Sigmoid colon (tissue), 7 donors: Measurements from ENCODE around the gene DDX20. TPM values are rescaled to one million over a fixed set of nuclear protein-coding genes. Genes with fewer than 3 reads are reported as not detected.

Experiments
- DNase-seq: peaks from one replicate; pipeline ENCODE4 v3.0.0-alpha.2; 2019
- H3K27ac ChIP-seq, 4 donors: fragments of 200-600 bp; sonication (generic); one replicate each; pipeline ENCODE4 v1.5.1; 2016 to 2019; ENCODE audit warnings: mild to moderate bottlenecking in 1 of 4
- H3K27me3 ChIP-seq, 3 donors: fragments of 200-600 bp; sonication (generic); one replicate each; pipeline ENCODE4 v1.5.1; 2019; ENCODE audit warnings: mild to moderate bottlenecking in 1 of 3
- H3K36me3 ChIP-seq, 4 donors: fragments of 200-600 bp; sonication (generic); one replicate each; pipeline ENCODE4 v1.5.1; 2016 to 2019
- H3K4me1 ChIP-seq, 4 donors: fragments of 200-600 bp; sonication (generic); one replicate each; pipeline ENCODE4 v1.5.1; 2017 to 2019
- H3K4me3 ChIP-seq, 4 donors: fragments of 200-600 bp; sonication (generic); one replicate each; pipeline ENCODE4 v1.5.1; 2017 to 2019; ENCODE audit warnings: mild to moderate bottlenecking in 2 of 4, moderate library complexity in 1 of 4
- H3K9me3 ChIP-seq, 4 donors: fragments of 200-600 bp in 3 of 4; sonication (generic) in 3 of 4; one replicate each; pipeline versions ENCODE4 v1.5.1 to v1.6.1; 2013 to 2019
- CTCF ChIP-seq, 4 experiments: fragments of 450-650 bp in 3 of 4; fragments of 200-600 bp in 1 of 4; IDR thresholded peaks; one replicate each; pipeline ENCODE4 v1.5.1; 2016 to 2019; ENCODE audit warnings: antibody characterized with exemption in 4 of 4, mild to moderate bottlenecking in 3 of 4, moderate library complexity in 2 of 4
- EP300 ChIP-seq, 4 donors: sonication (generic); formaldehyde crosslinking; IDR thresholded peaks; one replicate each; pipeline ENCODE4 v1.6.1; 2017; ENCODE audit warnings: antibody characterized with exemption in 4 of 4
- POLR2A ChIP-seq, 2 donors: fragments of 450-650 bp; IDR thresholded peaks; one replicate each; pipeline ENCODE4 v1.6.1; 2016; ENCODE audit warnings: antibody characterized with exemption in 2 of 2, mild to moderate bottlenecking in 2 of 2, moderate library complexity in 2 of 2
- POLR2AphosphoS5 ChIP-seq, 4 donors: sonication (generic); formaldehyde crosslinking; IDR thresholded peaks; one replicate each; pipeline ENCODE4 v1.6.1; 2017; ENCODE audit warnings: antibody characterized with exemption in 4 of 4
- WGBS, 2 donors: extraction: QIAGEN DNeasy Blood & Tissue Kit; methylation state at CpG; one replicate each; pipeline ENCODE4 v1.1.7; 2013; 5-methylcytosine and 5-hydroxymethylcytosine counted together
- intact Hi-C: fragments of 100-400 bp; cut with DNase I; formaldehyde crosslinking; loops from one replicate; pipeline ENCODE4 v1.15.1; 2023
- polyA plus RNA-seq, 3 donors: library from polyadenylated mRNA; stranded (reverse); fragments of 200-250 nt; gene quantifications; one replicate each; pipeline ENCODE4 v1.2.3, GENCODE V29; 2013
- total RNA-seq, 4 donors: library from RNA; depleted of rRNA; stranded (reverse); fragments of >200 nt; gene quantifications; one replicate each; pipeline ENCODE4 v1.1.0, GENCODE V29; 2016
- donor health status: healthy with polysubstance abuse.
- donor health status: Bipolar disorder and iron deficiency.
- donor health status: healthy.

DDX20 gene
- total and polyA plus RNA-seq, 7 donors: 2.3 to 30.9 (median 18.7) TPM

- Histone ChIP-seq H3K9me3 (no peaks in the 10 kb centered on the region), H3K36me3 (peaks cover 0 to 11% (median 0%) of the 10 kb centered on the region in 4 donors), H3K27ac (no peak overlapping the region), H3K4me1 (peaks cover 0 to 41% (median 28%) of the 10 kb centered on the region in 4 donors), H3K27me3 (no peaks in the 10 kb centered on the region), H3K4me3 (no peak overlapping the region)
- WGBS, 2 donors: 78 to 80% methylated on average over 6 of the region's 6 CpGs
- no peak for TF ChIP-seq EP300 (IDR thresholded peaks at IDR 0.05)
- no peak for TF ChIP-seq CTCF (IDR thresholded peaks at IDR 0.05)
- no peak for TF ChIP-seq POLR2AphosphoS5 (IDR thresholded peaks at IDR 0.05)
- no peak for TF ChIP-seq POLR2A (IDR thresholded peaks at IDR 0.05)
- no peak for DNase-seq
- intact Hi-C loops: no loop called here
Measured at GRCh38 chr1:111731956-111732355, 23.7 kb upstream of the DDX20 start.

GRCh38 chr1:111732718-111733117 is 23.0 kb upstream of the DDX20 start:
- intact Hi-C loops: no loop called here
- Histone ChIP-seq H3K27ac (peak overlapping the region in 2 of 4 donors; percentile 50 to 77), H3K27me3 (no peaks in the 10 kb centered on the region), H3K4me1 (peaks cover 0 to 48% (median 36%) of the 10 kb centered on the region in 4 donors), H3K4me3 (no peak overlapping the region), H3K36me3 (peaks cover 0 to 5% (median 0%) of the 10 kb centered on the region in 4 donors), H3K9me3 (no peaks in the 10 kb centered on the region)
- no peak for DNase-seq
- WGBS, 2 donors: 93 to 94% methylated on average over 7 of the region's 7 CpGs
- TF ChIP-seq POLR2A (IDR thresholded peaks at IDR 0.05) (no peak), CTCF (IDR thresholded peaks at IDR 0.05) (no peak), POLR2AphosphoS5 (IDR thresholded peaks at IDR 0.05) (no peak), EP300 (IDR thresholded peaks at IDR 0.05) (no peak)

GRCh38 chr1:111733183-111733991 is 22.3 kb upstream of the DDX20 start:
- intact Hi-C loops: no loop called here
- WGBS, 2 donors: 49 to 57% methylated on average over 9 of the region's 9 CpGs
- no peaks in the 10 kb centered on the region for H3K9me3 ChIP-seq
- peaks cover 0 to 55% (median 43%) of the 10 kb centered on the region in 4 donors for H3K4me1 ChIP-seq
- no peaks in the 10 kb centered on the region for H3K27me3 ChIP-seq
- H3K27ac ChIP-seq: peak overlapping the region in 3 of 4 donors; percentile 49 to 77 (median 50)
- H3K4me3 ChIP-seq: no peak overlapping the region
- DNase-seq: no peak
- TF ChIP-seq POLR2AphosphoS5 (IDR thresholded peaks at IDR 0.05) (peak in 2 of 4 donors; percentile 21 to 31), POLR2A (IDR thresholded peaks at IDR 0.05) (no peak), CTCF (IDR thresholded peaks at IDR 0.05) (no peak), EP300 (IDR thresholded peaks at IDR 0.05) (no peak)
- peaks cover 0 to 5% (median 0%) of the 10 kb centered on the region in 4 donors for H3K36me3 ChIP-seq

GRCh38 chr1:111733992-111734341 is 21.7 kb upstream of the DDX20 start:
- no peaks in the 10 kb centered on the region for H3K27me3 ChIP-seq
- TF ChIP-seq EP300 (IDR thresholded peaks at IDR 0.05): no peak
- no peak for TF ChIP-seq POLR2AphosphoS5 (IDR thresholded peaks at IDR 0.05)
- TF ChIP-seq POLR2A (IDR thresholded peaks at IDR 0.05): no peak
- TF ChIP-seq CTCF (IDR thresholded peaks at IDR 0.05): no peak
- peaks cover 0 to 5% (median 0%) of the 10 kb centered on the region in 4 donors for H3K36me3 ChIP-seq
- peak overlapping the region; percentile 6 to 77 (median 50) for H3K27ac ChIP-seq
- H3K4me3 ChIP-seq: no peak overlapping the region
- H3K9me3 ChIP-seq: no peaks in the 10 kb centered on the region
- DNase-seq: no peak
- intact Hi-C loops: no loop called here
- WGBS, 2 donors: 84 to 91% methylated on average over 5 of the region's 5 CpGs
- H3K4me1 ChIP-seq: peaks cover 0 to 61% (median 46%) of the 10 kb centered on the region in 4 donors
